Psoas muscle (tissue), 8 donors: ENCODE measurements around the gene XPNPEP1. TPM values are rescaled to one million over a fixed set of nuclear protein-coding genes. Genes with fewer than 3 reads are reported as not detected.

Source experiments
- ATAC-seq, 4 donors: fragments of 200-7000 bp; cut with Tn5 transposase; one replicate each; pipeline ENCODE4 v1.9.1; 2020; ENCODE audit warnings: moderate library complexity in 3 of 4, mild to moderate bottlenecking in 2 of 4
- DNase-seq, 2 donors: peaks; one replicate each; pipeline ENCODE4 v3.0.0-alpha.2; 2020
- H3K27ac ChIP-seq: fragments of 200-600 bp; one replicate; pipeline ENCODE4 v1.8.0; 2022
- H3K27me3 ChIP-seq, 3 donors: fragments of 200-600 bp in 1 of 3; one replicate each; pipeline versions ENCODE4 v1.6.1 to v1.8.0; 2013 to 2022; ENCODE audit warnings: low read length in 2 of 3, mild to moderate bottlenecking in 2 of 3, moderate library complexity in 1 of 3; ENCODE audit not compliant: insufficient read depth in 3 of 3
- H3K36me3 ChIP-seq, 2 donors: fragments of 200-600 bp in 1 of 2; one replicate each; pipeline versions ENCODE4 v1.6.1 to v1.8.0; 2013 to 2022; ENCODE audit warnings: low read depth in 1 of 2, mild to moderate bottlenecking in 1 of 2, moderate library complexity in 1 of 2; ENCODE audit not compliant: insufficient read depth in 1 of 2
- H3K4me1 ChIP-seq: fragments of 200-600 bp; one replicate; pipeline ENCODE4 v1.8.0; 2022
- H3K4me3 ChIP-seq: fragments of 200-600 bp; one replicate; pipeline ENCODE4 v1.8.0; 2022; ENCODE audit warnings: mild to moderate bottlenecking
- H3K9me3 ChIP-seq: fragments of 200-600 bp; one replicate; pipeline ENCODE4 v1.8.0; 2022
- WGBS, 3 donors: extraction: QIAGEN DNeasy Blood & Tissue Kit; methylation state at CpG; one replicate each; pipeline versions ENCODE4 v1.1.6 to v1.1.7; 2013; 5-methylcytosine and 5-hydroxymethylcytosine counted together
- intact Hi-C, 2 donors: fragments of 100-400 bp; cut with DNase I; formaldehyde crosslinking; loops; one replicate each; pipeline versions ENCODE4 v1.11.0 to v1.14.2; 2022
- polyA plus RNA-seq, 3 donors: library from polyadenylated mRNA; stranded (reverse); fragments of 200-250 nt; gene quantifications; one replicate each; pipeline ENCODE4 v1.2.3, GENCODE V29; 2013
- total RNA-seq, 4 donors: library from RNA; stranded (reverse); fragmentation: NEBNext Ultra II Directional in 2 of 4; extraction: Animal tissue kit (Norgen Biotek cat#: 25700) in 2 of 4; gene quantifications; one replicate each; pipeline versions ENCODE4 v1.2.1 to v1.2.4, GENCODE V29; 2021 to 2023
- TF ChIP-seq, protein P1 (sequence below): fragments of 200-600 bp; IDR thresholded peaks from one replicate; pipeline ENCODE4 v1.8.0; 2022; ENCODE audit warnings: antibody characterized with exemption
- donor health status: healthy with polysubstance abuse.
- donor health status: DM: no; HTN: no; CAD: no; lungs with moderate emphysema.
- donor health status: Bipolar disorder and iron deficiency.
- donor health status: healthy.
- donor health status: DM: yes; HTN: yes; CAD: no.
- donor health status: DM: no; HTN: no; CAD: no.
- donor health status: DM: no; HTN: no; CAD: no.
- donor health status: DM: yes; HTN: yes; CAD: no.

Gene XPNPEP1
- total and polyA plus RNA-seq, 7 donors: 22.6 to 62.3 (median 37.3) TPM

DNA sequence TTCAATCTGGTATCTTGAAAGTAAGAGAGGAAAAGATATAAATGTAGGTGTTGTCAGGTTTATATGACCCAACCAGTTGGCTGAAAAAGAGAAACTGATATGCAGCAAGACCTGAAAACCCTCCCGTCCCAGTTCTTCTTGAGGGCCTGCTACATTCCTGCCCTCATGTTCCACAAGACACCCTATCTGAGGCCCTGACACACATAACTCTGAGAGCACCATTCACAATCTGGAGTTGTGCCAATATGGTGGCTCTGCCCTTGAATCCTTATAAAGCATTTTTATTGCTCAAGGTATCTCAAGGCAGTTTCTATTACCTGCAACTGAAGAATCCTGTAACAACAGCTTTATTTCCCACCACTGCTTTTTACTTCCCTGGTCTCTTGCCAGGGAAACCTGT is 17.0 kb downstream of the XPNPEP1 start:
- no peaks in the 10 kb centered on the region for H3K9me3 ChIP-seq
- intact Hi-C loops: no loop called here
- H3K4me3 ChIP-seq: no peak overlapping the region
- H3K27ac ChIP-seq: peak overlapping the region; percentile 43
- peaks cover 40% of the 10 kb centered on the region for H3K4me1 ChIP-seq
- peak; percentile 54 to 72 (median 60) for ATAC-seq
- no peaks in the 10 kb centered on the region for H3K27me3 ChIP-seq
- no peak for DNase-seq
- 35 to 53% (median 48%) methylated on average over 1 of the region's 1 CpG for WGBS, 3 donors
- TF ChIP-seq, protein P1, sequence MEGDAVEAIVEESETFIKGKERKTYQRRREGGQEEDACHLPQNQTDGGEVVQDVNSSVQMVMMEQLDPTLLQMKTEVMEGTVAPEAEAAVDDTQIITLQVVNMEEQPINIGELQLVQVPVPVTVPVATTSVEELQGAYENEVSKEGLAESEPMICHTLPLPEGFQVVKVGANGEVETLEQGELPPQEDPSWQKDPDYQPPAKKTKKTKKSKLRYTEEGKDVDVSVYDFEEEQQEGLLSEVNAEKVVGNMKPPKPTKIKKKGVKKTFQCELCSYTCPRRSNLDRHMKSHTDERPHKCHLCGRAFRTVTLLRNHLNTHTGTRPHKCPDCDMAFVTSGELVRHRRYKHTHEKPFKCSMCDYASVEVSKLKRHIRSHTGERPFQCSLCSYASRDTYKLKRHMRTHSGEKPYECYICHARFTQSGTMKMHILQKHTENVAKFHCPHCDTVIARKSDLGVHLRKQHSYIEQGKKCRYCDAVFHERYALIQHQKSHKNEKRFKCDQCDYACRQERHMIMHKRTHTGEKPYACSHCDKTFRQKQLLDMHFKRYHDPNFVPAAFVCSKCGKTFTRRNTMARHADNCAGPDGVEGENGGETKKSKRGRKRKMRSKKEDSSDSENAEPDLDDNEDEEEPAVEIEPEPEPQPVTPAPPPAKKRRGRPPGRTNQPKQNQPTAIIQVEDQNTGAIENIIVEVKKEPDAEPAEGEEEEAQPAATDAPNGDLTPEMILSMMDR: no peak
- H3K36me3 ChIP-seq: peaks cover 0 to 13% of the 10 kb centered on the region in 2 donors

DNA sequence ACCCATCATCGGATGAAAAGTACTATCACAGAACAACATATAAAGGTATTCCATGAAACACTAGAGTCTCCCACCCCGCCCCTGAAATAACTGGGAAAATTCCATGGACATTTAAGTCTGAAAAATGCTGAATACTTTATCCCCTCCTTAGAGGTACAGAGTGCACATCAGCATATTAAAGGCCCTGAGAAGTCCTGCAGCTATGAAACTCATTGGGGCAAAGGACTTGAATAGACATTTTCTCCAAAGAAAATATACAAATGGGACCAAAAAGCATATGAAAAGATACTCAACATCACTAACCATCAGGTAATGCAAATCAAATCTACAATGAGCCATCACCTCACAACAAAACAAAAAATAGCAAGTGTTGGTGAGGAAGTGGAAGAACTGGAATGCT is 18.9 kb downstream of the XPNPEP1 start:
- intact Hi-C loops: no loop called here
- 96 to 98% (median 97%) methylated on average over 2 of the region's 2 CpGs for WGBS, 3 donors
- DNase-seq: no peak
- no peak overlapping the region for H3K4me3 ChIP-seq
- TF ChIP-seq, protein P1: no peak
- H3K9me3 ChIP-seq: no peaks in the 10 kb centered on the region
- peaks cover 52% of the 10 kb centered on the region for H3K4me1 ChIP-seq
- no peaks in the 10 kb centered on the region for H3K27me3 ChIP-seq
- ATAC-seq: no peak
- H3K27ac ChIP-seq: peak overlapping the region; percentile 73
- peaks cover 0 to 13% of the 10 kb centered on the region in 2 donors for H3K36me3 ChIP-seq

DNA sequence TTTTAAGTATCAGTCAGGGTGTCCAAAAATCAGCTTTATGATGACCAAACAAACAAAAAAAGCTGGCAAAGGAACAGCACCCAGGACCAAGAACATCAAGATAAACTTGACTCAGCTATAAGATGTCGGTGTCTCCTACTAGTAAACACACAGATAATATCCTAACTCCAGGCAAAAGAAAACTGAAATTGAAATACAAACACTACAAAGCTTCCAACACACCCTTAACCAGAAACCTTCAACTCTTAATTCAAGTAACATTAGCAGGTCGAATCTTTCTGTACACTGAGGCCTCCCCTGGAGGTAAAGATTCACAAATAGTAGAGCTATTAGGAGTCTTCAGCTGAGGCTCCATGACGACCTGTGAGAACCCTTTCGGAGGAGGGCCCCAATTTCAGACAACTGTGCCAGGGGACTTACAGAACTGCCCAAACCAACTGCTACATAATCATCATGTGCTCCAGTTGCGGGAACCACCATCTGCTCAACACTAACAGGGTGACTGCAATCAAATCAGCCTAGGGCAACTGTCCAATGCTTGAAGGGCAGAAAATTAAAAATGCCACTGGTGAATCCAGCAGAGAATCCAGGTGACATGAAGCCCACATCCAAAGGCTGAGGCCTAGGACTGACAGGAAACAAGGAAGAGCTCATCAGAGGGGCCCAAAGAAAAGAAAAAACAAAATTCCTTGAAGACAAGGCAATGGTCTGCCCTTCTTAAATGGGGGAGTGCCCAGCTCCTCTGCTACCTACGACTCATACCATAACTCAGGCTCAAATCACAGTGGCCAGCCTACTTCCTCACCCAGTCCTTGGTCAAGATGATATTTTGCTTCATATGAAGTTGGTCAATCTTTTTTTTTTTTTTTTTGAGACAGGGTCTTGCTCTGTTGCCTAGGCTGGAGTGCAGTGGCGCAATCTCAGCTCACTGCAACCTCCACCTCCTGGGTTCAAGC is 20.0 kb downstream of the XPNPEP1 start:
- peaks cover 0 to 13% of the 10 kb centered on the region in 2 donors for H3K36me3 ChIP-seq
- ATAC-seq: peak in 3 of 4 donors; percentile 32 to 65 (median 61)
- peak overlapping the region; percentile 73 for H3K27ac ChIP-seq
- H3K4me3 ChIP-seq: no peak overlapping the region
- H3K9me3 ChIP-seq: no peaks in the 10 kb centered on the region
- TF ChIP-seq, protein P1: no peak
- DNase-seq: no peak
- intact Hi-C loops: no loop called here
- peaks cover 64% of the 10 kb centered on the region for H3K4me1 ChIP-seq
- no peaks in the 10 kb centered on the region for H3K27me3 ChIP-seq
- 43 to 55% (median 51%) methylated on average over 7 of the region's 7 CpGs for WGBS, 3 donors

DNA sequence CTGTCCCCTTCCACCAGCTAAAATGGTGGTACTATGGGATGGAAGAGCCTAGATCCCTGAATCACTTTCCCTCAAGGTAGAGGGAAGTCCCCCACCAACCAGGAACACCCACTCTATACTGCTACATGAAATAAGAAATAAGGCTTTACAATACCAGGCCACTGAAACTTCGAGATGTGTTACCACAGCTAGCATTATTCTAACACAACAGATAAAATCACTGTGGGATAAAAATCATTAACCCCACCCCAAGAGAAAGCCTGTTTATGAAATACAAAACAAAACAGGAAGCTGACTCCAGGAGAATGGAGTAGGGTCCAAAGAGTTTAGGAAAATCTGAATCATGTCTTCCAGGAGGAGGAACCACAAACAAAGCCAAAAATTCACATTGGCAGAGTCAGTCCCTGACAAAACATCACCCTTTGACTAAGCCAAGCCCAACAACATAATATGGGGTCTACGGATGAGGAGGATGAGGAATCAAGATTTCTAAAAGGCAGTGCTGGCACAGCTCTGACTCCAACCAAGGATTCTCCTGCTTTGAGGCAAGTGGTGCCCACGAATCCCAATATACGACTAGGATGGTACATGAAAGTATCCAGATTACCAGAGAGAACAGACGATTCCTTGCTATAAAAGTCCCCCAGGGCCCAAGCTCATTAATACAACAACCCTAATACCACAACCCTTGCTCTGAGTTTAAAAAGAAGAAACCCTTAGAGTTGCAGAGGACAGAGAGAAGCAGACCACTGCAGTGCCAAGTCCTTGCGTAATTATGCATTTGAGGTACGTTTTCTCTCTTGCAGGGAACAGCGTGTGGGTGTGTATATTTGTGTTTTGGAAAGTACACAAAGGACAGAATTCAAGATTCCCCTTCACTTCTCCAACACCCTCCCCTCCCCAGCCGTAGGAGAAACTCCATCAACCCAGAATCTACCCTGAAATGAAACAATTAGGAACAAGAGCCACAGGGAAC is 23.7 kb downstream of the XPNPEP1 start:
- H3K4me1 ChIP-seq: peaks cover 68% of the 10 kb centered on the region
- peak in 3 of 4 donors; percentile 20 to 51 (median 42) for ATAC-seq
- H3K9me3 ChIP-seq: no peaks in the 10 kb centered on the region
- H3K27ac ChIP-seq: peak overlapping the region; percentile 59
- no peak for DNase-seq
- H3K27me3 ChIP-seq: no peaks in the 10 kb centered on the region
- H3K4me3 ChIP-seq: no peak overlapping the region
- intact Hi-C loops: no loop called here
- no peaks in the 10 kb centered on the region for H3K36me3 ChIP-seq
- 59 to 78% (median 64%) methylated on average over 9 of the region's 9 CpGs for WGBS, 3 donors
- TF ChIP-seq, protein P1: no peak
